ENCODE data around the gene U2AF2.

U2AF2 gene

DNA sequence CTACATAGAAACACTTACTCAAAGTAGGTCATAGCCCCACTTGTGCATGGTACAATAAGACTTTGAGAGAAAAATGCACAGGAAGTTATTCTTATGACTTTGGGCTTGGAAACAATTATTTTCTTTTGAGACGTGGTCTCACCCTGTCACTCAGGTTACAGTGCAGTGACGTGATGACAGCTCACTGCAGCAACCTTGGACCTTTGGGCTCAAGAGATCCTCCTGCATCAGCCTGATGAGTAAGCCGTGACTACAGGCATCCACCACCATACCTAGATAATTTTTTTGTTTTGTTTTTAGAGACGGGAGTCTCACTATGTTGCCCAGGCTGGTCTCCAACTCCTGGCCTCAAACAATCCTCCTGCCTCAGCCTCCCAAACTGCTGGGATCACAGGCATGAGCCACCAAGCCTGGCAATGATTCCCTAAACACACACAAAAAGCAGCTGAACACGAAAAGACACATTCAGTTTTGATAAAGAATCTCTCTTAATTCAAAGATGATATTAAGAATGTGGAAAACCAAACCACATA, 65.4 kb downstream of the U2AF2 start:
- no peak for DNase-seq

GRCh38 chr19:55720801-55721200, 66.0 kb downstream of the U2AF2 start:
- no peak for DNase-seq

DNA sequence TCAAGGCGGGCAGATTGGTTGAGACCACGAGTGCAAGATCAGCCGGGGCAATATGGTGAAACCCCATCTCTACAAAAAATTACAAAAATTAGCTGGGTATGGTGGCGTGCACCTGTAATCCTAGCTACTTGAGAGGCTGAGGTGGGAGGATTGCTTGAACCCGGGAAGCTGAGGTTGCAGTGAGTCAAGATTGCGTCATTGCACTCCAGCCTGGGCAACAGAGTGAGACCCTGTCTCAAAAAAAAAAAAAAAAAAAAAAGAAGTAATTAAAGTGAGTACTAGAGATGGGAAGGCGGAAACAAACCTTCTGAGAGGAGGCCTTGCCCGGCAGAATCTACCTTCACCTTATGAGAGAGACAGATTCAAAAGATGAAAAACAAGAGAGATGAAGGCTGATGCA, 68.7 kb downstream of the U2AF2 start:
- DNase-seq = no peak

All from CD4-positive, alpha-beta T cell treated with Interleukin-10 for 1 hour (primary cell).